ENCODE results near the gene GOLGA6L2.
"Not testable (repeated sequence)": the region's sequence is repeated elsewhere in the genome, so short reads cannot be mapped to it uniquely, and the experiment has no call there.

GOLGA6L2 gene

DNA sequence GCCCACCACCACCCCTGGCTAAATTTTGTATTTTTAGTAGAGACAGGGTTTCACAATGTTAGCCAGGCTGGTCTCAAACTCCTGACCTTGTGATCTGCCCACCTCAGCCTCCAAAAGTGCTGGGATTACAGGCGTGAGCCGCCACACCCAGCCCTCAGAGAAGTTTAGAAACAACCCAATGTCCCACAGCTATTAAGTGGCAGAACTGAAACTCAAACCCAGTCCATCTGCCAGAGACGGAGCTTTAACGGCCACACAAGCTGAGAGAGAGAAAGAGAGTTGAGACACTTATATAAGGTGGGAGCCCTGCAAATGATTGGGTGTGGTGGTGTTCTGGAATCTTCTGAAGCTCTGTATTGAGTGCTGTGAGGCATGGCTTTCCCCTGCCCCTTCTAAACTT, 48.7 kb downstream of the GOLGA6L2 start:
- intact Hi-C loops (cut with DNase I); DNase-seq: not testable (repeated sequence)

DNA sequence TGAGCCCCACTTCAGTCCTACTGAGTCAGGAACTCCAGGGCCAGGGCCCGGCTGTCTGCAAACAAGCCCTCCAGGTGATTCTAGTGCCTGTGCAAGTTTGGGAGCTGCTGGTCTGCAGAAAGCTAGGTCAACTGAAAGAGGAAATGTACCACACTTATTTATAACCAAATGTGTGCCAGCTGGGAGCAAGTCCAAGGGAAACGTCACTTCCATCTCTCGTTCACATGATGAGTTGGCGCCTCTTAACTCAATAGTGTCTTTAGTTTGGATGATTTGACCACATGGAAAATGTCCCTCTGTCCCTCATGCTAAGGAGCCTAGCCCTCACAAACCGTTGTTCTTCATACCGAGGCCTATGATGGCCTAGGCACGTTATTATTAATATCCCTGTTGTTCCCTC, 49.3 kb downstream of the GOLGA6L2 start:
- DNase-seq = no peak
- intact Hi-C loops (cut with DNase I) = no loop called here

DNA sequence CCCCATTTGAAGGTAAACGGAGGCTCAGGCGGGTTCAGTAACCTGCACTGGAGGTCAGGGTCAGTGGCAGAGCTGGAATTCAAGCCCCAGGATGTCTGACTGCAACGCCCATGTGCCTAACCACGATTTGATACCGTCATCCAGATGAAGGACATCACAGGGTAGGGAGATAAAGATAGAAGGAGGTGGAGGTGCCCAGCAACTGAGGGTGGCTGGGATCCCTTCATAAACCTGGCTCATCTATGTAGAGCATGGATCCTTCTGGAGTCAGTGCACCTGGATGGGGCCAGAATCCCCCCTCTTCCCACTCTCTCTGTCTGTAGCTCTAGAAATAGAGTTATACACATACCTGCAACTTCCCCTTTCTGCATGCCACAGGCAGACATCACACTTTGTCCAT, 51.2 kb downstream of the GOLGA6L2 start:
- intact Hi-C loops (cut with DNase I) = no loop called here
- no peak for DNase-seq

DNA sequence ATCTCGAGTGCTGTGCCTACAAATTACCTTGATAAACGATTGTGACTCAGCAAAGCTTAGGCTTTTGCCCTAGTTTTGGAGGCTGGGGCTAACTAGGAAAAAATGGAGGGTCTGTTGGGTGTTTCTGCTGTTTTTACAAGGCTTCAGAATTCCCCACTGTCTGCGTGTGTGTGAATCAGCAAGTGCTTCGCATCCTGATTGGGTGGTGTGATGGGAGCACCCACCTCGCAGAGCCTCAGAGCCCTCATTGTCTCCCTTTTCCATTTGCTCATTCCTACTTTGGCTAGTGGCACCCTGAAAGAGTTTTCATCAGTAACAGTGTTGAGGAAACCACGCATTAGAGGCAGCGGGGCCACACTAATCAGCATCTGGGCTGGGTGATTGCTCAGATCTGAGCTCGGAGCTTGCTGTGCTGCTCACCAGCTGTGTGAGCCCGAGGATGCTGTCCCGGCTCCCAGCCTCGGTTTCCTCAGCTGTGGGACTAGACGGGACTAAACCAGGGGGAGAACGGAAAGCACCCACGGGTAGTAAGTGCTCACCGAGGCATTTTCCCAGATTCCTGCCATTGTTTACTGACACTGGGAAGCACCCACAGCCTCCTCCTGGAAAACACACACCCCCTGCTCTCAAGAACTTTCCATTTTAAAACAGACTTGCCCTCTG, 51.9 kb downstream of the GOLGA6L2 start:
- intact Hi-C loops (cut with DNase I) = no loop called here
- DNase-seq = no peak

Data from head of caudate nucleus (tissue), 42 donors.